HG02973 (cell line): ENCODE results near the gene ADGRL4.

Experiments used
- ATAC-seq: cut with Tn5 transposase; IDR thresholded peaks from one replicate; pipeline ENCODE4 v1.9.1; 2021; ENCODE audit warnings: moderate library complexity; ENCODE audit not compliant: unreplicated experiment

The ADGRL4 gene

DNA sequence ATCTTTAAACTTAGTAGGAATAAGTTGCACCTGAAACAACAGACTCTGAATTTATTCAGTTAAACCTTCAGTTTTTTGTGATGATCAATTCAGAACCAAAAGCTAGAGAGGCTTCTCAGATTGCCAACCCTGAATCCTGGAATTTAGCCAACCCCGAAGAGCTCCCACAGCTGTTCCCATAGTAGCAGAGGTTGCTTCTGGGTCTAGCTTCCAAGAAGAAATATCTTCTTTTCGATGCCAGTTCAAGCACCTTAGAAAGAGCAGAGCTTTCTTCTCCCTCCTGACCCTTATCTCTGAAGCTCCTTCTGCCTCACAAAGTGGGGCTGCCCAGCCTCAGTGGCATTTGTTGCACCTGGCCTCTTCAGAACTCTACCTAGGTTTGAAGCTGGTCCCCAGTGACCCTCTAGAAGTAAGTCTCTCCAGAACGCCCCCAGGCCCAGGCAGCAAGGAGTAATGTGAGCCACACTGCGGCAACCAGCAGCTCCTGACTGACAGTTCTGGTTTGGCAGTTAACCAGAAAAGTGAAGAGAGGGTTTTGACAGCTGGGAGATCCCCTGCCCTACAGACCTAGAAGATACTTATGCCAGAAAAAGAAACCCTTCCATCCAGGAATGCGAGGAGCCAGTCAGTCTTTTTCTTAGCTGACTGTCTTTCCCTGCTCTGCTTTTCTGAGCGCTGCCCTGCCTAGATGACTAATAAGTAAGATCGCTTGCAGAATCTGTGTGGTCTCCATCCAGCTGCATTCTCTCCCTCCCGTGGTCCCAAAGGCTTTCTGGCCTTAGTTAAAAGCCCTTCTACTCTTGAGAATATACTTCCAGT, 165.9 kb downstream of the ADGRL4 start:
- ATAC-seq, result no peak
